ENCODE results near the gene CUX1. TPM values are rescaled to one million over a fixed set of nuclear protein-coding genes. Genes with fewer than 3 reads are reported as not detected.
"Not testable (repeated sequence)": the region's sequence is repeated elsewhere in the genome, so short reads cannot be mapped to it uniquely, and the experiment has no call there.

The CUX1 gene
- total and polyA plus RNA-seq, 10 of the 15 experiments (the other 5 are each of a cell fraction or from before 2014, with no cell fraction given), result 6.1 to 48.6 (median 25.9) TPM

DNA sequence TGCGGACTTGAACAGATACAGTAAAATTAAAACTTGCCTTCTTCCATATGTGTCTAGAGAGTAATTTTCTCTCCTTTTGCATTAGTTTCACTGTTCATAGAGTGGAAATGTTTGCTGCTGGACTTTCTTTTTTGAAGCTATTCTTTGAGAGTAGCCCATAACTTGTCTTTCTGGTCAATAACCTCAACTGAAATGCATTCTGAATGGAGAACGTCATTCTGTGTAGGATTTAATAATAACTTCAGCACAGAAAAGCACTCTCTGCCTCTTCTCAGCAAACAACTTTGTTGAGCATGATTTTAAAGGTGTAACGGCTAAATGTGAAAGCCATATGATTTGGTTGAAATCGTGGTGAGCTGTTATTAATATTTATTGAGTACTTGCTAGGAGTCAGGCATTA, 111.8 kb downstream of the CUX1 start (continued):
- TF ChIP-seq, protein P1, sequence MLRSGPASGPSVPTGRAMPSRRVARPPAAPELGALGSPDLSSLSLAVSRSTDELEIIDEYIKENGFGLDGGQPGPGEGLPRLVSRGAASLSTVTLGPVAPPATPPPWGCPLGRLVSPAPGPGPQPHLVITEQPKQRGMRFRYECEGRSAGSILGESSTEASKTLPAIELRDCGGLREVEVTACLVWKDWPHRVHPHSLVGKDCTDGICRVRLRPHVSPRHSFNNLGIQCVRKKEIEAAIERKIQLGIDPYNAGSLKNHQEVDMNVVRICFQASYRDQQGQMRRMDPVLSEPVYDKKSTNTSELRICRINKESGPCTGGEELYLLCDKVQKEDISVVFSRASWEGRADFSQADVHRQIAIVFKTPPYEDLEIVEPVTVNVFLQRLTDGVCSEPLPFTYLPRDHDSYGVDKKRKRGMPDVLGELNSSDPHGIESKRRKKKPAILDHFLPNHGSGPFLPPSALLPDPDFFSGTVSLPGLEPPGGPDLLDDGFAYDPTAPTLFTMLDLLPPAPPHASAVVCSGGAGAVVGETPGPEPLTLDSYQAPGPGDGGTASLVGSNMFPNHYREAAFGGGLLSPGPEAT (IDR thresholded peaks at IDR 0.05; ENCODE audit: low read depth), result no peak
- TF ChIP-seq POLR2A (IDR thresholded peaks at IDR 0.05; ENCODE audit: low read depth, low read length) (no peak), CREB1 (IDR thresholded peaks at IDR 0.05; ENCODE audit: low read depth) (no peak)

- POLR2A ChIA-PET, result interaction anchor here (0.8 kb wide), 1 partner anchor 71 kb away, joined by 3 read pairs; no protein-coding TSS in a partner anchor
- H3K27me3 ChIP-seq (replicated peaks in 1 of 2; ENCODE audit: control insufficient read depth in 2 of 2, insufficient read depth in 2 of 2, low read length in 1 of 2); H3K79me2 ChIP-seq (ENCODE audit: control insufficient read depth, insufficient read depth, low read length); H3K27ac ChIP-seq (ENCODE audit: control insufficient read depth, insufficient read depth); in situ Hi-C loops (cut with MboI); RAD21 ChIA-PET (ENCODE audit: unreplicated experiment); H4K20me1 ChIP-seq (ENCODE audit: control insufficient read depth, insufficient read depth); H3K4me3 ChIP-seq; SMC1A ChIA-PET (ENCODE audit: uncharacterized antibody, unreplicated experiment); H3K4me2 ChIP-seq (ENCODE audit: control insufficient read depth, insufficient read depth); H3K9ac ChIP-seq (ENCODE audit: control insufficient read depth, insufficient read depth, low read length); CTCF ChIA-PET; FAIRE-seq; ATAC-seq; H2AFZ ChIP-seq (ENCODE audit: control insufficient read depth, low read depth, low read length); BruUV-seq (replicated peaks); DNase-seq (ENCODE audit: low read depth, low spot score): not testable (repeated sequence)
- peaks cover 18% of the 10 kb centered on the region for H3K4me1 ChIP-seq (ENCODE audit: control insufficient read depth, insufficient read depth, low read length)
- peaks cover 0 to 11% of the 10 kb centered on the region in 2 experiments; a peak in 2 of 4 replicates for H3K36me3 ChIP-seq (ENCODE audit: control insufficient read depth in 2 of 2, insufficient read depth in 2 of 2, low read length in 1 of 2)
- peaks cover 11% of the 10 kb centered on the region; the same call in 2 of the 3 replicates for H3K9me3 ChIP-seq (replicated peaks; ENCODE audit: control insufficient read depth, insufficient read depth, low read length)
- WGBS (ENCODE audit: insufficient coverage, insufficient replicate concordance, low lambda C conversion rate, missing lambda C conversion rate), result 97% methylated on average over 6 of the region's 6 CpGs
- intact Hi-C loops (cut with micrococcal nuclease; ENCODE audit: unreplicated experiment), result loop anchor here (5.0 to 10.0 kb wide), 2 partner anchors 113 to 305 kb away; partner anchors contain the start of gene CUX1
These were observed 112.5 kb downstream of the CUX1 start for GRCh38 chr7:101929911-101930310.
